ENCODE data around the gene DYSF.
"Not testable (repeated sequence)": the region's sequence is repeated elsewhere in the genome, so short reads cannot be mapped to it uniquely, and the experiment has no call there.

DYSF gene

GRCh38 chr2:71658256-71658655, 204.9 kb downstream of the DYSF start:
- not testable (repeated sequence) for DNase-seq (ENCODE audit: low spot score)

DNA sequence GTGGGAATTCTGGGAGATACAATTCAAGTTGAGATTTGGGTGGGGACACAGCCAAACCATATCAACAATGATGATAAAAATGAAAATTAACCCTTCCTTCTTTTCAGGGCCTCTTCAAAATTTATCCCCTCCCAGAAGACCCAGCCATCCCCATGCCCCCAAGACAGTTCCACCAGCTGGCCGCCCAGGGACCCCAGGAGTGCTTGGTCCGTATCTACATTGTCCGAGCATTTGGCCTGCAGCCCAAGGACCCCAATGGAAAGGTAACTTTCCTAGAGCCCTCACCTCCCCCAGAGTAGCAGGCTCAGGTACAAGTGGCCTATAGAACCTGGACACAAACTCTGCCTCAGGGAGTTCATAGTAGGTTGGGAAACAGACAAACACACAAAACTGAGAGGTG, 205.4 kb downstream of the DYSF start:
- no peak for DNase-seq (ENCODE audit: low spot score)

GRCh38 chr2:71659868-71660518, 206.6 kb downstream of the DYSF start:
- DNase-seq (ENCODE audit: low spot score): no peak

DNA sequence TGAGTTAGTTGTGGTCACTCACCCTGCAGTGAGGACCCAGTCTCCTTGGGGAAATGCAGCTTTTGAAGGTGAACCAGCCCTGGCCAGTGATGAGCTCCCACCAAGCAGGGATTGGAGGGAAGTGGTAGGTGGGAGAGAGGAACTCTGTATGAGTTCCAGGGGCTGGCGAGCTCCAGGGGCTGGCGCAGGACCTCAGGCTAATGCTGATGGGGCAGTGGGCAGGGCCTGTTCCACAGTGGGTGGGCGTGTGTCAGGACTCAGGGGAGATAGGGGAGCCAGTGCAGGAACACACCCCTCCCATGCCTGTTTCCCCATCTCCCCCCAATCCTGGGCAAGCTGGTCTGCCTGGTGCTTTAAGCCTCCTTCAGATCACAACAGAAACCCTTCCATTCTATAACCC, 208.4 kb downstream of the DYSF start:
- DNase-seq (ENCODE audit: low spot score): no peak

- no peak for DNase-seq (ENCODE audit: low spot score)
Measured at GRCh38 chr2:71662665-71663394, 209.5 kb downstream of the DYSF start.

DNA sequence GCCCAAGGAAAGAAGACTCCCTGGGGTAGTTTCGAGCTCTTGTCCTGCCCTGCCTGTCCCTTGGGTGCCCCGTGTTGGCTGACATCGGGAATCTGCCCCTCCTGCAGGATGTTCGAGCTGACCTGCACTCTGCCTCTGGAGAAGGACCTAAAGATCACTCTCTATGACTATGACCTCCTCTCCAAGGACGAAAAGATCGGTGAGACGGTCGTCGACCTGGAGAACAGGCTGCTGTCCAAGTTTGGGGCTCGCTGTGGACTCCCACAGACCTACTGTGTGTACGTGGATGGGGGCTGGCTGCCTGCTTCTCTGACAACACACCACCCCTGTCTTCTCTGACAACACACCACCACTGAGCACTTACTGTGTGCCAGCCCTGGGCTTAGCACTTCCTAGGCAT, 210.8 kb downstream of the DYSF start:
- DNase-seq (ENCODE audit: low spot score): no peak

- DNase-seq (ENCODE audit: low spot score): no peak
Measured at GRCh38 chr2:71665168-71666093, 212.1 kb downstream of the DYSF start.

- DNase-seq (ENCODE audit: low spot score): no peak
Measured at GRCh38 chr2:71666094-71666474, 212.7 kb downstream of the DYSF start.

- no peak for DNase-seq (ENCODE audit: low spot score)
Measured at GRCh38 chr2:71667256-71668182, 214.2 kb downstream of the DYSF start.

DNA sequence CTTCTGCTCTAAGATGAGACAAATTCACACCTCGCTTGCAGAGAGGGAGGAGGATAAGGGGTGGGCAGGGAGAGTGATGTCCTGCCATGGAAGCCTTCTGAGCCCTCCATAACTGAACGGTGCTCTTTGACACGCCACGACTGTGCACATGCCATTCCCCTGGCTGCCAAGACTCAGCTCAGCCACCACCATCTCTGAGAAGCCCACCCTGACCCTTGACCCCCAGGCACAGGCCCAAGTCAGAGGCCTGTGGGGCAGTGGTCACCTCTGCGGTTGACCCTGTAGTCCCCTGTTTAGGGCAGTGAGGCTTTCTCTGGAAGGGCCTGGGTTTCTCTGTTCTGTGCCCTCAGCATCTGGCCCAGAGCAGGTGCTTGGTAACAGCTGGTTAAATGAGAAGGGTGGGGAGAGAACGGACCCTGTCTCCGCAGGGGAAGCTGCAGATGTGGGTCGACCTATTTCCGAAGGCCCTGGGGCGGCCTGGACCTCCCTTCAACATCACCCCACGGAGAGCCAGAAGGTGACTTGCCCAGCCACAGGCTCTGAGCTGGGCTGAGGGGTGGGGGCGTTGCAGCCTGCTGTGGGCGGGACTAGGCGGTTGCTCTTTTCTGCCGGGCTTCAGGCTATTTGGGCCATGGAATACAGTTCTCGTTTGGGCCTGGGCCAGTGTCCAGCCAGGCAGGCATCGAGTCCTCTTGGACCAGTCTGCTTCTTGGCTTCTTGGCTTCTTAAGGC, 215.1 kb downstream of the DYSF start:
- DNase-seq (ENCODE audit: low spot score): no peak

DNA sequence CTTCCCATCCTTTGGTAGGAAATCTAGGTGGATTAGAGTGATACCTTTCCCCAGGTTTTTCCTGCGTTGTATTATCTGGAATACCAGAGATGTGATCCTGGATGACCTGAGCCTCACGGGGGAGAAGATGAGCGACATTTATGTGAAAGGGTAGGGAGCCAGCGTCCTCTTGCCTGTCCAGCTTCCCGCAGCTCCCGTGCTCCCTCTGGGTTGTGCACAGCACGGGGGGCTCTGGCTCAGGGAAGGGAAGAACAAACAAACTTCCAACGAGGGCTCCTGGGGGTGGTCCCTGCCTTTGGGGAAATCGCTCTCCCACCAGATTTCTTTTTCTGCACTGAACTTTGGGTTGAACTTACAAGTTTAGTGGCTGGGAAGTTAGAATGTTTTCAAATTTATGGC, 215.7 kb downstream of the DYSF start:
- DNase-seq (ENCODE audit: low spot score): no peak

- DNase-seq (ENCODE audit: low spot score): no peak
Measured at GRCh38 chr2:71669628-71670429, 216.5 kb downstream of the DYSF start.

DNA sequence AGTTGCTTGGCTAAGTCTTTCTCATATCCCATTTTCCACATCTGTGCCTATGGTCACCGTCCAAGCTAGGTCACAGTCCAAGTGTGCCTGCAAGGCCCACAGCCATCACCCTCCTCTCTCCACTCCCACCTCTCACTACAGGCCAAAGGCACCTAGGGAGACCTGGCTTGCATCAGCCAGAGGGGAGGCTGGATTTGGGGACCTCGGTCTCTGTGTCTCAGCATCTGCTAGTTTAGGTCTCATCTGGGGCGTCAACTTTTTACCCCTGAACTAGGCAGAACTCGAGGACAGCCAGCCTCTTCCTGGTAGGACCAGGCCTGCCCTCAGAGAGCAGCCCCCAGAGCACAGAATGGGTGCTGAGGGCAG, 217.1 kb downstream of the DYSF start:
- no peak for DNase-seq (ENCODE audit: low spot score)

DNA sequence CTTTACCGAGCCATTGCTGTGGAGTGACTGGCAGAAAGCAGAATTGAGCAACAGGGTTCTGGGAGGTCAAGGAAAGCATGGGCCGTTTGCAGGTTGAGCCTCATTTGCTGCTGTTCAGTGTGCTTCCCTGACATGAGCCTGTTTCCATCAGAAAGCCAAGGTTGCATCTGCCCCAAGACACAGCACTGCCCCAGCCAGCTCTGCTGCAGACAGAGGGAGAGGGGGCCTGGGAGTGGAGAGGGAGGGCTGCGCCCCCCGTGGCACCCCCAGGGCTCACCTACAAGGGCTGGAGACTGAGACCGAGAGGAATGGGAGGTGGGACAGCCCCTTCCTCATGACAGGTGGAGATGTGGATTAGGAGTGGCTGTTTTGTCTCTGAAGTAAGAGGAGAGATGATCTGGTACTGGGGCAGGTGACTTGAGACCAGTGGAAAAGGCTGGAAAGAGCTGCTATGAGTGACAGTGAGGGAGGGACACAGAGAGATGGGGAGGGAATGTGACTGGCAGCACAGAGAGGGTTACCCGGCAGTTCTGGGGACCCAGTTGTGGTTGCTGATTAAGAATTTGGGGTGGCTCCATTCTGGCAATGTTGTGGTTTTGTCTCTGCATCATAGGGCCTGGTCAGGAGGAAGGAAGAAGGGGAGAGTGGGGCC, 218.0 kb downstream of the DYSF start:
- DNase-seq (ENCODE audit: low spot score): no peak

GRCh38 chr2:71671895-71672825, 218.8 kb downstream of the DYSF start:
- DNase-seq (ENCODE audit: low spot score): no peak

DNA sequence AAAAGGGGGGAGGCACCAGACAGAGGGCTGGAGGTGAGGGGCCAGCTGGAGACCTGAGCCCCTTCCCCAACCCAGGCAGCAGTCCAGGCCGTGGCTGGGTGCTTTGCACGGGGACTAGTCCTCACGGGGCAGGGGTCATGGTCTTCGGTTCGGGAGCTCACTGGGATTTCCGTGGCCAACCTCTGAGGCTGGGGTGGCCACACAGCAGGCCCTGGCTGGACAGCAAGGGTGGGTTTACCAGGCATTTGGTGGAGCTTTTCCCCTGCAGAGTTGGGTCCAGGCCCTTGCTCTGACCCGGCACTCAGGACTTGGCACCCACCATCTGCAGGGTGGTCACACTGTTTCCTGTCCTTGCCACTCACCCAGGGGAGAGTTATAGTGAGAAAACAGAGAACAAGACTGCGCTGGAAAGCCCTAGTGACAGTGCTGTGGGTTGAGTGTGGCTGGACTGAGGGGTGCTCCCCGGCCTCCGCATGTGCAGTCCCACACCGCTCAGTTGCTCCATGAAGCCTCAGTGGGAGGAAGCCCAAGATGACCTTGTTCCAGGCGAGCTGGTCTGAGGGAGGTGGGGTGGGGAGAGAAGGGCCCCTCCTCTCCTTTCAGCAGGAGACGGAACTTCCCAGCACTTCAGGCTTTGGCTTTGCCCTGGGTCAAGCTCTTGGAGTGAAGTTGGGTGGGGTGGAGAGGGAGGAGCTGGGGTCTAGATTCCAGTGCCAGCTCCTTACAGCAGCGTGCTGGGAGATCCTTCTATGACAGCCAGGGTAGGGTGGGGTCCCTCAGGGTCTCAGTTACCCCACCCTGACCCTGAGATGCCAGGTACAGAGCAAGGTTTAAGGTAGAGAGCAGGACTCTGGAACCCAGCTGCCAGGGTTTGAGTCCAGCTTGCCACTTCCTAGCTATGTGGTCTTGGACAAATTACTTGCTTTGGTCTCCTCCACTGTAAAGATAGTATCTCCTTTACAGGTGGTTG, 219.8 kb downstream of the DYSF start:
- no peak for DNase-seq (ENCODE audit: low spot score)

DNA sequence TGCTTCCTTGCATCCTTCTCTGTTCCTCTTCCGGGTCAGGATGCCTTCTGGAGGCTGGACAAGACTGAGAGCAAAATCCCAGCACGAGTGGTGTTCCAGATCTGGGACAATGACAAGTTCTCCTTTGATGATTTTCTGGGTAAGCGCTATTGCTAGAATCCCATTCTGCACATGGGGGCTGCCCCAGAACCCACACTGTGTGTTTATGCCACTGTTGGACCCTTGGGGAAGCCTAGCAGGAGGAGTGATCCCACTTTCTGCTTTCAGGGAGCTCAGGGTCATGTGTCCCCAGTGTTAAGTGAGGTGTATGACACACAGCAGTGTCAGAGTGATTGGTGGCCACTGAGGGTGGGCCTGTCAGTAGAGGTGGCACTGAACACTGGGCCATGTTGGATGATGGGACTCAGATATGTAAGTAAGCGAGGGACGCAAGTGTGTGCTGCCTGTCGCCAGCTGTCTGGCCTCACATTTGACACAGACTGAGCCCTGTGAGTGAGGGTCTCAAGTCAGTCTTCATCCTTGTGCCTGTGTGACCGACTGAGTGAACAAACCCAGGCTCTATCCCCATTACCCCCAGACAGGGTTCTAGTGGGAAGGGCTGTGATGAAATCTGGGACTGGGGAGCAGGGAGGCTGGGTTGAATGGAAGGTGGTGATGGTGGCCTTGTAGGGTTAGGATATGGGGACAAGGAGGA, 220.9 kb downstream of the DYSF start:
- DNase-seq (ENCODE audit: low spot score): no peak

All from hematopoietic multipotent progenitor cell treated with erythropoietin and hydrocortisone succinate and interleukin-3 and kit ligand, for 15 days (in vitro differentiated cells).